Measurements from ENCODE around the gene APP. TPM values are rescaled to one million over a fixed set of nuclear protein-coding genes. Genes with fewer than 3 reads are reported as not detected.

APP gene
- total and polyA plus RNA-seq, 2 of the 13 experiments (the other 11 are each of a cell fraction or from before 2014, with no cell fraction given) = 70.6 to 262 TPM

- TF ChIP-seq TIGD3 (CRISPR knock-in tag; IDR thresholded peaks at IDR 0.05; ENCODE audit: borderline replicate concordance) (no peak), ZNF616 (CRISPR knock-in tag; IDR thresholded peaks at IDR 0.05; ENCODE audit: low read depth) (no peak)
Measured at GRCh38 chr21:26110715-26111114, 59.9 kb downstream of the APP start (continued).

- ChIA-PET POLR2A (no interaction called here), CTCF (ENCODE audit: low intra/inter-chr PET ratio, low total read pairs) (no interaction called here)
- in situ Hi-C loops (cut with HindIII; ENCODE audit: extremely low pct_ligation_motif_present, low pct_unique_long_range_greater_than_20kb) (no loop called here), intact Hi-C loops (cut with micrococcal nuclease; ENCODE audit: unreplicated experiment) (no loop called here)
- H3K4me2 ChIP-seq (ENCODE audit: low read depth, low read length) = no peak overlapping the region
- H4K20me1 ChIP-seq (ENCODE audit: insufficient read depth, low read length) = no peaks in the 10 kb centered on the region
- H3K36me3 ChIP-seq (replicated peaks in 1 of 2; ENCODE audit: control insufficient read depth in 1 of 2, insufficient read depth in 2 of 2, low read length in 2 of 2) = peaks cover 2 to 6% of the 10 kb centered on the region in 2 experiments; a peak in 3 of 5 replicates
- H3K27ac ChIP-seq (ENCODE audit: extremely low read length, insufficient read depth, low read length) = no peak overlapping the region
- WGBS (ENCODE audit: low lambda C conversion rate) = 59% methylated on average over 4 of the region's 4 CpGs
- DNase-seq (ENCODE audit: low spot score) (no peak), FAIRE-seq (no peak), ATAC-seq (no peak)
- no peaks in the 10 kb centered on the region for H3K79me2 ChIP-seq (ENCODE audit: insufficient read depth, low read length)
- no peak overlapping the region for H3K9ac ChIP-seq (ENCODE audit: insufficient read depth, low read depth, low read length)
- no peaks in the 10 kb centered on the region for H3K27me3 ChIP-seq (ENCODE audit: control insufficient read depth in 1 of 2, insufficient read depth in 2 of 2, low read length in 2 of 2)
- no peaks in the 10 kb centered on the region for H3K9me3 ChIP-seq (ENCODE audit: low read length)
- H3K4me1 ChIP-seq (ENCODE audit: insufficient read depth, low read length) = no peaks in the 10 kb centered on the region
- no TSS peak for BruUV-seq (replicated peaks)
- no peak overlapping the region for H2AFZ ChIP-seq (ENCODE audit: low read length)
- no peak for TF ChIP-seq ZNF574 (CRISPR knock-in tag; IDR thresholded peaks at IDR 0.05)
- TF ChIP-seq PITX1 (CRISPR knock-in tag; IDR thresholded peaks at IDR 0.05) = no peak
- TF ChIP-seq ZNF850 (CRISPR knock-in tag; conservative IDR thresholded peaks at IDR 0.05) = no peak
- no peak for TF ChIP-seq ZNF792 (CRISPR knock-in tag; IDR thresholded peaks at IDR 0.05)
- TF ChIP-seq MTA3 (CRISPR knock-in tag; IDR thresholded peaks at IDR 0.05) = no peak
- TF ChIP-seq ZNF704 (CRISPR knock-in tag; IDR thresholded peaks at IDR 0.05; ENCODE audit: borderline replicate concordance) = no peak
- no peak for TF ChIP-seq PLRG1 (conservative IDR thresholded peaks at IDR 0.05)
- TF ChIP-seq MED8 (CRISPR knock-in tag; IDR thresholded peaks at IDR 0.05; ENCODE audit: insufficient replicate concordance) = no peak
- no peak for TF ChIP-seq ZNF776 (CRISPR knock-in tag; IDR thresholded peaks at IDR 0.05)
- TF ChIP-seq ZFAT (CRISPR knock-in tag; conservative IDR thresholded peaks at IDR 0.05) = no peak
- TF ChIP-seq EP300 (IDR thresholded peaks at IDR 0.05; ENCODE audit: low read depth in 2 of 2, low read length in 2 of 2) = no peak
- TF ChIP-seq EP300 (CRISPR knock-in tag; IDR thresholded peaks at IDR 0.05; ENCODE audit: borderline replicate concordance) = no peak
- TF ChIP-seq NCOA2 (CRISPR knock-in tag; IDR thresholded peaks at IDR 0.05) = no peak
- TF ChIP-seq THRA (CRISPR knock-in tag; IDR thresholded peaks at IDR 0.05; ENCODE audit: borderline replicate concordance) = no peak
- no peak overlapping the region for H3K4me3 ChIP-seq (replicated peaks in 1 of 3; ENCODE audit: insufficient read depth in 1 of 3, low read depth in 2 of 3, low read length in 3 of 3)
Measured at GRCh38 chr21:26107429-26107828, 63.1 kb downstream of the APP start.

All from HepG2 (cell line).